ENCODE measurements around the gene RAB8B.

- TF ChIP-seq, protein P1, sequence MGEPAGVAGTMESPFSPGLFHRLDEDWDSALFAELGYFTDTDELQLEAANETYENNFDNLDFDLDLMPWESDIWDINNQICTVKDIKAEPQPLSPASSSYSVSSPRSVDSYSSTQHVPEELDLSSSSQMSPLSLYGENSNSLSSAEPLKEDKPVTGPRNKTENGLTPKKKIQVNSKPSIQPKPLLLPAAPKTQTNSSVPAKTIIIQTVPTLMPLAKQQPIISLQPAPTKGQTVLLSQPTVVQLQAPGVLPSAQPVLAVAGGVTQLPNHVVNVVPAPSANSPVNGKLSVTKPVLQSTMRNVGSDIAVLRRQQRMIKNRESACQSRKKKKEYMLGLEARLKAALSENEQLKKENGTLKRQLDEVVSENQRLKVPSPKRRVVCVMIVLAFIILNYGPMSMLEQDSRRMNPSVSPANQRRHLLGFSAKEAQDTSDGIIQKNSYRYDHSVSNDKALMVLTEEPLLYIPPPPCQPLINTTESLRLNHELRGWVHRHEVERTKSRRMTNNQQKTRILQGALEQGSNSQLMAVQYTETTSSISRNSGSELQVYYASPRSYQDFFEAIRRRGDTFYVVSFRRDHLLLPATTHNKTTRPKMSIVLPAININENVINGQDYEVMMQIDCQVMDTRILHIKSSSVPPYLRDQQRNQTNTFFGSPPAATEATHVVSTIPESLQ (CRISPR knock-in tag; conservative IDR thresholded peaks at IDR 0.05): no peak
- no peak for TF ChIP-seq ZBTB21 (CRISPR knock-in tag; IDR thresholded peaks at IDR 0.05)
- TF ChIP-seq ZNF720 (CRISPR knock-in tag; IDR thresholded peaks at IDR 0.05): no peak
- no peak for TF ChIP-seq ARHGAP35 (CRISPR knock-in tag; IDR thresholded peaks at IDR 0.05; ENCODE audit: borderline replicate concordance)
- TF ChIP-seq BRF2 (CRISPR knock-in tag; IDR thresholded peaks at IDR 0.05): no peak
- no peak for TF ChIP-seq MED8 (CRISPR knock-in tag; IDR thresholded peaks at IDR 0.05; ENCODE audit: insufficient replicate concordance)
- no peak for TF ChIP-seq FOXM1 (CRISPR knock-in tag; IDR thresholded peaks at IDR 0.05)
- TF ChIP-seq ZNF501 (CRISPR knock-in tag; IDR thresholded peaks at IDR 0.05): no peak
- TF ChIP-seq, protein P2, sequence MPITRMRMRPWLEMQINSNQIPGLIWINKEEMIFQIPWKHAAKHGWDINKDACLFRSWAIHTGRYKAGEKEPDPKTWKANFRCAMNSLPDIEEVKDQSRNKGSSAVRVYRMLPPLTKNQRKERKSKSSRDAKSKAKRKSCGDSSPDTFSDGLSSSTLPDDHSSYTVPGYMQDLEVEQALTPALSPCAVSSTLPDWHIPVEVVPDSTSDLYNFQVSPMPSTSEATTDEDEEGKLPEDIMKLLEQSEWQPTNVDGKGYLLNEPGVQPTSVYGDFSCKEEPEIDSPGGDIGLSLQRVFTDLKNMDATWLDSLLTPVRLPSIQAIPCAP (CRISPR knock-in tag; IDR thresholded peaks at IDR 0.05; ENCODE audit: low read depth): no peak
- no peak for TF ChIP-seq ATF2 (CRISPR knock-in tag; IDR thresholded peaks at IDR 0.05)
Observed at GRCh38 chr15:63155486-63155885, 33.9 kb upstream of the RAB8B start.

Measured in HepG2 (cell line).